Measurements from ENCODE around the gene SEMA4G. TPM values are rescaled to one million over a fixed set of nuclear protein-coding genes. Genes with fewer than 3 reads are reported as not detected.
"Not testable (repeated sequence)": the region's sequence is repeated elsewhere in the genome, so short reads cannot be mapped to it uniquely, and the experiment has no call there.

Gene SEMA4G
- total RNA-seq, 1 donor, result 0.10 TPM

- Histone ChIP-seq H3K4me1 (ENCODE audit: insufficient read depth, low read length) (peaks cover 14% of the 10 kb centered on the region), H3K9me3 (ENCODE audit: low read depth, low read length) (no peaks in the 10 kb centered on the region), H3K27me3 (ENCODE audit: insufficient read depth, low read length) (no peaks in the 10 kb centered on the region), H3K4me3 (ENCODE audit: low read length) (no peak overlapping the region)
These were observed 3.5 kb upstream of the SEMA4G start for GRCh38 chr10:100965820-100966219.

DNA sequence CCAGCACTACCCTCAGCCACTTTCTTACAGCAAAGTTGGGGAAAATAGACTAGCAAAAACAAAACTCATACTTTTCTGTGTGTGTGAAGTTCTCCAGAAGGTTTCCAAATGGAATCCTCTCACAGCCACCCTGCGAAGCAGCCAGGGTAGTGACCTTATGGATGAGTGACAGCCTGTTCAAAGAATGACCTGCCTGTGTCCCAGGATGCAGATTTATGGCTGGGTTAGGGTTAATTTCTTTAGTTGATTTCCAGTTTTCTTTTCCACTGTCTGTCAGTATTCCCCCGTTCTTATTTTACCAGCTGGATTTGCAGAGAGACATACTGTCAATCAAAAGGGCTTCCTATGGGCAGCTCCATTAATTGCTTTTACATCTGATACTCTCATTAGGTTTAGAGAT is 2.4 kb upstream of the SEMA4G start:
- no peaks in the 10 kb centered on the region for H3K9me3 ChIP-seq (ENCODE audit: low read depth, low read length)
- no peak overlapping the region for H3K4me3 ChIP-seq (ENCODE audit: low read length)
- peaks cover 14% of the 10 kb centered on the region for H3K4me1 ChIP-seq (ENCODE audit: insufficient read depth, low read length)
- no peaks in the 10 kb centered on the region for H3K27me3 ChIP-seq (ENCODE audit: insufficient read depth, low read length)

DNA sequence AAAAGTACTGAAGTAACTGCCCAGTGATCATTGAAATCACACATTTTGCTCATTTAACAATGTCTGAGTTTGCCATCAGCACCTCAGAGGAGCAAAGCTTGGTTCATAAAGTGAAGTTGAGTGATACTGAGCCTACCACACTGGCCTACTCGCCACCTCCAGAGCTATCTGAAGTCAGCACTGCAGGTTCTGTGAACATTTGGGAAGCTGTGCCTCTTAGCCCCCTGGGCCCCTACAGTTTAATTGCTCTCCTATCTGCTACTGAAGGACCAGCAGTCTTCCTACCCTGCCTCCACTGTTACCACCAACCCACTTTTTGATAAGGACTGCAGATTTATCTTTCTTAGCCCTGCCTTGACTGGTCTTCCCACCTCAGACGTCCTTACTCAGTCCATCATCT is 2.0 kb upstream of the SEMA4G start:
- Histone ChIP-seq H3K4me3 (ENCODE audit: low read length) (no peak overlapping the region), H3K27me3 (ENCODE audit: insufficient read depth, low read length) (no peaks in the 10 kb centered on the region), H3K4me1 (ENCODE audit: insufficient read depth, low read length) (peaks cover 14% of the 10 kb centered on the region), H3K9me3 (ENCODE audit: low read depth, low read length) (no peaks in the 10 kb centered on the region)

DNA sequence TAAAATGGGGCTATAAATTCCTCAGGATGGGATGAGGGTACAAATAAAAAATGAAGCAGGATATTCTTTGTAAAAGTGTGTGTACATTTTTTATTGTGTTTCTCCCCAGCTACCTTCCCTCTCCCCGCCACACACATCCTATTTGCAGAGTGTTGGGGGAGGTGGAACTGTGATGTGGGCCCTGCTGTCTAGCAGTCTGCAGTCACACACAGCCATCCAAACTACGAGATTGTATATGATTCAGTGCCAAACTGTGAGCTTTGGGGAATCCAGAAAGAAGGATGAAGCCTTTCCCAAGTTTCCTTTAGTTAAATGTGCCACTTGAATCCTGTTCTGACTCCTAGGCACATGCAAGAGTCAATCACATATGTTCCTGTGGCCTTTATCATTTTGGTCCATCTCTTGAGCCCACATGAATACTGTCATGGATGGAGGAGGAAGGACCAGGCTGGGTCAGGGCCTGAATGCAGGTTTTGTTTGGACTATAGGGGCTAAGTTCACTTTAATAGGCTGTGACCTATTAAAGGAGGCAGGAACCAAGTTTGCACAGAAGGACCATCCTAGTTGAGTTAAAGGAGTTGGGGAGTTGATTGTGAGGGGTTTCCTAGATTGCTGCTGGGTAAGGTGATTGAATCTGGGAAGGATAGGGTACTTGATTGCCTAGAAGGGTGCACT is 1.1 kb upstream of the SEMA4G start:
- Histone ChIP-seq H3K4me3 (ENCODE audit: low read length) (no peak overlapping the region), H3K4me1 (ENCODE audit: insufficient read depth, low read length) (peaks cover 14% of the 10 kb centered on the region), H3K9me3 (ENCODE audit: low read depth, low read length) (no peaks in the 10 kb centered on the region), H3K27me3 (ENCODE audit: insufficient read depth, low read length) (no peaks in the 10 kb centered on the region)

DNA sequence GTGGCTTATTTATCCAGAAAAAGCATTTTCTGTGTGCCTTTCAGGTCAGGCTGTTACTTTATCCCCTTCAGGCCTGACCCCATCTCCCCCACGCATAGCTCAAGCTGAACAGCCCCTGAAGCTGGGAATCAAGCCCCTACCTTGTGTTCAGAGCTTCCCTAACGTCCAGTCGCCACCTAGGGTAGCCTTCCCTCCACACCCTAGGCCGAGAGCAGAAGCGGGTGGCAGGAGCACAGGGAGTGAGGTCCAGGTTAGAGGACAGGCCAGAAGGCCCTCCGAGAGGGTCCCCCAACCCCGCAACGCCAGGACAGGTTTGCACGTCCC is 479 bp upstream of the SEMA4G start:
- no peaks in the 10 kb centered on the region for H3K27me3 ChIP-seq (ENCODE audit: insufficient read depth, low read length)
- no peaks in the 10 kb centered on the region for H3K9me3 ChIP-seq (ENCODE audit: low read depth, low read length)
- peaks cover 14% of the 10 kb centered on the region for H3K4me1 ChIP-seq (ENCODE audit: insufficient read depth, low read length)
- no peak overlapping the region for H3K4me3 ChIP-seq (ENCODE audit: low read length)

DNA sequence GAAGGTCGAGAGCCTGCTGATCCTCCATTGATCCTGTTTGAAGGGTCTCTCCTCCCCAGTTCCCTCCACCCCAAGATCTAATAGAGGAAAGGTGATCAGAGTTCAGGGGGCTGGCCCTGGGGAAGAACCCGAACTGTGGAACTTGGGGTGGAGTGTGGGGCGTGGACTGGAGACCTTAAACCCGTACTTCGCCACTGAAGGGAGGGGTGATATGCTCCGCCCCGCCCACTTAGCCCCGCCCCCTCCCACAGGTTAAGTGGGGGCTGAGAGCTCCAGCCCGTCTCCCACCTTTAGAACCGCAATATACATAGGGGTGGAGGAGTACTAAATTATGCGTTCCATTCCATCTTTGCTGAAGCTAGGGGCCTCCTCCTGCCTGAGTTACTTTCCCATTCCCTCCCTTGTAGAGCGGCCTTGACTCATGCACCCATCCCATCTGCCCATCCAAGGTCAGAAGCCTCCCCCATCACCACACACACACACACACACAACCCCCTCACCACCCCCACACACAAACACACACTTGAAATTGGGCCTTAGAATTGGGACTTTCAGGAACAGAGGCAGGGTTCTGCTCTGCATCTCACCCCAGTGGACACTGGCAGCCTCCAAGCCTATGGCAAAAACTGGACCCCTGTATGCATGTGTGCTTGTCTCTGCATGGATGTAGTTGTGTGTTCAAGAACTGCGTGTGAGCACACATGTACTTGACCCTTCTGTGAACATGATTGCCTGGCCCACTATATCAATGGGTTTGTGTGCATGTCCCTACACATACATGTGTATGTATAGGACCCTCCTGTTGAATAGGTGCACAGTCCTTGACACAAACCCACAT is 991 bp downstream of the SEMA4G start:
- no peak overlapping the region for H3K4me3 ChIP-seq (ENCODE audit: low read length)
- H3K4me1 ChIP-seq (ENCODE audit: insufficient read depth, low read length), result peaks cover 14% of the 10 kb centered on the region
- no peaks in the 10 kb centered on the region for H3K9me3 ChIP-seq (ENCODE audit: low read depth, low read length)
- H3K27me3 ChIP-seq (ENCODE audit: insufficient read depth, low read length), result no peaks in the 10 kb centered on the region

- Histone ChIP-seq H3K9me3 (ENCODE audit: low read depth, low read length) (no peaks in the 10 kb centered on the region), H3K27me3 (ENCODE audit: insufficient read depth, low read length) (no peaks in the 10 kb centered on the region), H3K4me1 (ENCODE audit: insufficient read depth, low read length) (peaks cover 14% of the 10 kb centered on the region), H3K4me3 (ENCODE audit: low read length) (no peak overlapping the region)
These were observed 1.9 kb downstream of the SEMA4G start for GRCh38 chr10:100970914-100971811.

DNA sequence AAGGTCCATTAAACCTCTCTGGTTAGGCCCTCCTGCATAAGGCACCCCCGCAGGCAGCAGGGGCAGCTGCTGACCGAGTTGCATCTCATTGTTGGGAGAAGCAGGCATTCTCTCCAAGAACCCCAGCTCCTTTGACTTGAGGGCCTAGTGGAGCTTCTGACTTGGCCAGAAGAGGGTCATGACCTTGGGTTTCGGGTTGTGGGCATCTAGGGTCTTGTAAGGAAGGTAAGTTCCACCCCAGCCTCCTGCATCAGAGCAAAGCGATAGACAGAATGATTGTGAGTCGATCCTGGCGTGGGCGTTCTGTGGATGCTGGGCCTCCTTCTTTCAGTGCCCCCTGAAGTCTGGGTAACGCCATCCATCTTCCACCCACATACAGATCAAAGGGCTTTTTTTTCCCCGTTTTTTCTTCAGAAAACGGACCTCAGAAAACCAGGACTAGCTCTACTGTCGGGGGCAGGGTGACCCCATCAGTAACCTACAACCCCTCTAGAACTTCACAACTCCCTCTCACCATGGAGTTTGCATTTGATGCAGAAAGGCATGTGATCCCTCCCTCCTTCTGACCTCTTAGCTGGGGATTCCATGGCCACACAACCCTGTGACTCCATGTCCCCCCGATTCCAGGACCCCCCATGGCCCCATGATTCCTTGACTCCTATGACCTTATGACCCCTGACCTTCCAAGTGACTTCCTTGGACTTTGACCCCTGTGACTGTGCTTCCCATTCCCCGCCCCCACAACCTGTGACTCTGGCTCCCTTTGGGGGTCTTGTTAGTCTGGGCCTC is 3.0 kb downstream of the SEMA4G start:
- H3K9me3 ChIP-seq (ENCODE audit: low read depth, low read length), result no peaks in the 10 kb centered on the region
- H3K4me3 ChIP-seq (ENCODE audit: low read length), result no peak overlapping the region
- peaks cover 14% of the 10 kb centered on the region for H3K4me1 ChIP-seq (ENCODE audit: insufficient read depth, low read length)
- no peaks in the 10 kb centered on the region for H3K27me3 ChIP-seq (ENCODE audit: insufficient read depth, low read length)

GRCh38 chr10:100972904-100973535 is 3.7 kb downstream of the SEMA4G start:
- no peak overlapping the region for H3K4me3 ChIP-seq (ENCODE audit: low read length)
- peaks cover 14% of the 10 kb centered on the region for H3K4me1 ChIP-seq (ENCODE audit: insufficient read depth, low read length)
- H3K27me3 ChIP-seq (ENCODE audit: insufficient read depth, low read length), result no peaks in the 10 kb centered on the region
- H3K9me3 ChIP-seq (ENCODE audit: low read depth, low read length), result no peaks in the 10 kb centered on the region

GRCh38 chr10:100975397-100975796 is 6.1 kb downstream of the SEMA4G start:
- H3K9me3 ChIP-seq (ENCODE audit: low read depth, low read length); H3K4me3 ChIP-seq (ENCODE audit: low read length); H3K4me1 ChIP-seq (ENCODE audit: insufficient read depth, low read length); H3K27me3 ChIP-seq (ENCODE audit: insufficient read depth, low read length): not testable (repeated sequence)

GRCh38 chr10:100976906-100977305 is 7.6 kb downstream of the SEMA4G start:
- Histone ChIP-seq H3K27me3 (ENCODE audit: insufficient read depth, low read length) (no peaks in the 10 kb centered on the region), H3K4me3 (ENCODE audit: low read length) (no peak overlapping the region), H3K4me1 (ENCODE audit: insufficient read depth, low read length) (no peaks in the 10 kb centered on the region), H3K9me3 (ENCODE audit: low read depth, low read length) (no peaks in the 10 kb centered on the region)

DNA sequence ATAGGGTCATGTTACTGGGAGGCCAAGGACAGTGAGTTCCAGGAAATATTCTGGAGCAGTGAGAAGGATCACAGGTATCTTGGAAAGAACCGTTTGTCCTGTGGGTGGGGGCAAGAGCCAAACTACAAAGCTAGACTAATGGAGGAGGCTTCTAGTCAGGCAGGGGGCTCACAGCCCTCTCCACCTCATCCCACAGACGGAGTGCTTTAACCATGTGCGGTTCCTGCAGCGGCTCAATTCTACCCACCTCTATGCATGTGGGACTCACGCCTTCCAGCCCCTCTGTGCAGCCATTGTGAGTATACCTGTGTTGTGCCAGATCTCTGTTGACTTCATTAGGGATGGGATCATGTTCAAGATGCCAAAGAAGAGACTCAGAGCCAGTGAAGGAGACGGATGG is 8.1 kb downstream of the SEMA4G start:
- Histone ChIP-seq H3K9me3 (ENCODE audit: low read depth, low read length) (no peaks in the 10 kb centered on the region), H3K27me3 (ENCODE audit: insufficient read depth, low read length) (no peaks in the 10 kb centered on the region), H3K4me1 (ENCODE audit: insufficient read depth, low read length) (no peaks in the 10 kb centered on the region), H3K4me3 (ENCODE audit: low read length) (no peak overlapping the region)

GRCh38 chr10:100978121-100978900 is 9.0 kb downstream of the SEMA4G start:
- no peak overlapping the region for H3K4me3 ChIP-seq (ENCODE audit: low read length)
- H3K4me1 ChIP-seq (ENCODE audit: insufficient read depth, low read length), result no peaks in the 10 kb centered on the region
- no peaks in the 10 kb centered on the region for H3K27me3 ChIP-seq (ENCODE audit: insufficient read depth, low read length)
- H3K9me3 ChIP-seq (ENCODE audit: low read depth, low read length), result no peaks in the 10 kb centered on the region

DNA sequence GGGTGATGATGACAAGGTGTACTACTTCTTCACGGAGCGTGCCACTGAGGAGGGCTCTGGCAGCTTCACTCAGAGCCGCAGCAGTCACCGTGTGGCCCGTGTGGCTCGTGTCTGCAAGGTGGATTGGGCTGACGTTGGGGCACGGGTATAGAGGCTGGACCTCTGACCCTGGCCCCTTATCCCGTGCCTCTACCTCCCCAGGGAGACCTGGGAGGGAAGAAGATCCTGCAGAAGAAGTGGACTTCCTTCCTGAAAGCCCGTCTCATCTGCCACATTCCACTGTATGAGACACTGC is 9.5 kb downstream of the SEMA4G start:
- Histone ChIP-seq H3K4me3 (ENCODE audit: low read length) (no peak overlapping the region), H3K4me1 (ENCODE audit: insufficient read depth, low read length) (no peaks in the 10 kb centered on the region), H3K9me3 (ENCODE audit: low read depth, low read length) (no peaks in the 10 kb centered on the region), H3K27me3 (ENCODE audit: insufficient read depth, low read length) (no peaks in the 10 kb centered on the region)
